Thyroid gland (tissue), 4 donors: ENCODE measurements around the gene HUWE1. TPM values are rescaled to one million over a fixed set of nuclear protein-coding genes. Genes with fewer than 3 reads are reported as not detected.

ENCODE experiments used
- DNase-seq, 2 donors: peaks; one replicate each; pipeline ENCODE4 v3.0.0-alpha.2; 2019
- H3K27ac ChIP-seq, 3 donors: fragments of 200-600 bp; sonication (generic); 1 replicate in 2 of 3; 2 replicates in 1 of 3; pipeline ENCODE4 v1.5.1; 2016 to 2019; ENCODE audit warnings: mild to moderate bottlenecking in 1 of 3, moderate library complexity in 1 of 3
- H3K27me3 ChIP-seq: fragments of 200-600 bp; sonication (generic); one replicate; pipeline ENCODE4 v1.5.1; 2019
- H3K36me3 ChIP-seq, 2 donors: fragments of 200-600 bp; sonication (generic); one replicate each; pipeline ENCODE4 v1.5.1; 2016 to 2019
- H3K4me1 ChIP-seq, 2 donors: fragments of 200-600 bp; sonication (generic); one replicate each; pipeline ENCODE4 v1.5.1; 2017 to 2019
- H3K4me3 ChIP-seq, 3 donors: fragments of 200-600 bp; sonication (generic); replicated peaks in 1 of 3; 1 replicate in 2 of 3; 2 replicates in 1 of 3; pipeline ENCODE4 v1.5.1; 2016; ENCODE audit warnings: mild to moderate bottlenecking in 1 of 3
- H3K9me3 ChIP-seq: fragments of 200-600 bp; sonication (generic); one replicate; pipeline ENCODE4 v1.5.1; 2017
- CTCF ChIP-seq, 6 experiments: fragments of 200-600 bp in 3 of 6; fragments of 450-650 bp in 3 of 6; sonication (generic) in 3 of 6; IDR thresholded peaks; one replicate each; pipeline ENCODE4 v1.5.1; 2016 to 2019; ENCODE audit warnings: antibody characterized with exemption in 6 of 6, mild to moderate bottlenecking in 2 of 6, inconsistent platforms in 1 of 6, moderate library complexity in 1 of 6
- POLR2A ChIP-seq, 2 donors: fragments of 450-650 bp; IDR thresholded peaks; one replicate each; pipeline ENCODE4 v1.6.1; 2017; ENCODE audit warnings: antibody characterized with exemption in 2 of 2, mild to moderate bottlenecking in 2 of 2, moderate library complexity in 1 of 2
- WGBS, 2 donors: methylation state at CpG; one replicate each; pipeline ENCODE4 v1.1.5; 2017; 5-methylcytosine and 5-hydroxymethylcytosine counted together
- intact Hi-C: fragments of 100-400 bp; cut with DNase I; formaldehyde crosslinking; loops from one replicate; pipeline ENCODE4 v1.15.1; 2023
- total RNA-seq, 4 donors: library from RNA; depleted of rRNA; stranded (reverse); fragments of >200 nt; gene quantifications; one replicate each; pipeline ENCODE4 v1.2.3, GENCODE V29; 2016

The HUWE1 gene
- total RNA-seq, 4 donors from 2014 or later = 101 to 165 (median 151) TPM

- intact Hi-C loops = no loop called here
- DNase-seq = no peak
- H3K4me3 ChIP-seq = no peak overlapping the region
- no peaks in the 10 kb centered on the region for H3K4me1 ChIP-seq
- no peaks in the 10 kb centered on the region for H3K27me3 ChIP-seq
- no peaks in the 10 kb centered on the region for H3K36me3 ChIP-seq
- TF ChIP-seq CTCF (IDR thresholded peaks at IDR 0.05) (no peak), POLR2A (IDR thresholded peaks at IDR 0.05) (no peak)
- no peaks in the 10 kb centered on the region for H3K9me3 ChIP-seq
- no peak overlapping the region for H3K27ac ChIP-seq
These were observed 7.9 kb downstream of the HUWE1 start for GRCh38 chrX:53678667-53679066.

GRCh38 chrX:53677286-53677685 lies 9.2 kb downstream of the HUWE1 start:
- TF ChIP-seq POLR2A (IDR thresholded peaks at IDR 0.05) = no peak
- no peak for TF ChIP-seq CTCF (IDR thresholded peaks at IDR 0.05)
- no peak for DNase-seq
- H3K36me3 ChIP-seq = no peaks in the 10 kb centered on the region
- no peak overlapping the region for H3K4me3 ChIP-seq
- WGBS, 2 donors = 75 to 90% methylated on average over 3 of the region's 3 CpGs
- no peak overlapping the region for H3K27ac ChIP-seq
- H3K27me3 ChIP-seq = no peaks in the 10 kb centered on the region
- intact Hi-C loops = no loop called here
- no peaks in the 10 kb centered on the region for H3K4me1 ChIP-seq
- H3K9me3 ChIP-seq = no peaks in the 10 kb centered on the region

- H3K36me3 ChIP-seq = no peaks in the 10 kb centered on the region
- no peak for DNase-seq
- H3K27me3 ChIP-seq = no peaks in the 10 kb centered on the region
- 91 to 92% methylated on average over 2 of the region's 2 CpGs for WGBS, 2 donors
- intact Hi-C loops = no loop called here
- peaks cover 0 to 2% of the 10 kb centered on the region in 2 donors for H3K4me1 ChIP-seq
- H3K9me3 ChIP-seq = no peaks in the 10 kb centered on the region
- no peak overlapping the region for H3K4me3 ChIP-seq
- no peak overlapping the region for H3K27ac ChIP-seq
- no peak for TF ChIP-seq POLR2A (IDR thresholded peaks at IDR 0.05)
- TF ChIP-seq CTCF (IDR thresholded peaks at IDR 0.05) = no peak
These were observed 11.9 kb downstream of the HUWE1 start for GRCh38 chrX:53674581-53674980.

- Histone ChIP-seq H3K27ac (no peak overlapping the region), H3K27me3 (no peaks in the 10 kb centered on the region), H3K36me3 (no peaks in the 10 kb centered on the region), H3K4me3 (no peak overlapping the region), H3K4me1 (peaks cover 4 to 22% of the 10 kb centered on the region in 2 donors), H3K9me3 (no peaks in the 10 kb centered on the region)
- intact Hi-C loops = no loop called here
- no peak for DNase-seq
- TF ChIP-seq CTCF (IDR thresholded peaks at IDR 0.05) (no peak), POLR2A (IDR thresholded peaks at IDR 0.05) (no peak)
These were observed 17.3 kb downstream of the HUWE1 start for GRCh38 chrX:53669258-53669657.

- Histone ChIP-seq H3K4me3 (no peak overlapping the region), H3K36me3 (no peaks in the 10 kb centered on the region), H3K27ac (no peak overlapping the region), H3K27me3 (no peaks in the 10 kb centered on the region), H3K4me1 (peaks cover 4 to 22% of the 10 kb centered on the region in 2 donors), H3K9me3 (no peaks in the 10 kb centered on the region)
- TF ChIP-seq POLR2A (IDR thresholded peaks at IDR 0.05) (no peak), CTCF (IDR thresholded peaks at IDR 0.05) (no peak)
- 82 to 89% methylated on average over 1 of the region's 1 CpG for WGBS, 2 donors
- intact Hi-C loops = no loop called here
- no peak for DNase-seq
These were observed 20.3 kb downstream of the HUWE1 start for GRCh38 chrX:53666171-53666570.
